ENCODE results near the gene ARMC6. TPM values are rescaled to one million over a fixed set of nuclear protein-coding genes. Genes with fewer than 3 reads are reported as not detected.

Gene ARMC6
- 19.5 TPM for total RNA-seq

DNA sequence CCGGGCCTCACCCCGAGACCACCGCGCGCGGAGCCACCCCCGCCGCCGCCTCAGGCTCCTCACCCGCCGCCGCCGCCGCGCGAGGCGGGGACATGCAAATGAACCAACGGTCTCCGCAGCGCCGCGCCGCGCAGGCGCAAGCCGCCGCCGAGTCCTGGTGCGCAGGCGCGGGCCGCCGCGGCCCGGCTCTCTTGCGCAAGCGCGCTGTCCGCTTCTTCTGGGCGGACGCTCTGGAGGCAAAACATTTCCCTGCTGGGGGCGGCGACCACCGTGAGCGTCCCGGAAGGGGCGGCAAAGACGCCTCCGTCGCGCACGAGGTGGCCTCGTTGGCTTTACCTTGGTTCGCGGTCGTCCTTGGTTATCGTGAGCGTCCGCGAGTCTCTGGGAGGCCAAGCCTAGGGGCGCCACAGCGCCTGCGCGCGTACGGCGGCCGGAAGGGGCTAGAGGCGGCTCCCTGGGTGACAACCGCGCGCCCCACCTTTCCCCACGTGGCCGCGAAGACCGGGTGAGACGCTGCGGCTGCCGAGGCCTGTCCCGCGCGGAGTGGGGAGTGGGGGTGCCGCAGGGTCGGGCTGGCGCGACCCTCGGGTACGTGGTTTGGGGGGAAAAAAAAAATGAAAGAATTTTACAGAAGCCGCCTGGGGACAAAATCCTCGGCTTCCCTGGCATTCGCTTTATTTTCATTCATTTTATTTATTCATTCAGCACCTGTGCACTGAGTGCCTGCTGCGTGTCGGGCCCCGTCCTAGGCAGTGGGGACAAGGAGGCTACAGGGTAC lies at the start of gene ARMC6, which contains the start of gene SUGP2:
TSS of gene ARMC6 (plus strand) at position 178 of the 778 bp plus-strand sequence. CDS start 607 bp downstream, outside the sequence.
TSS of gene SUGP2 (minus strand) at position 92 of the 778 bp plus-strand sequence. CDS start 2,446 bp downstream, outside the sequence.
- peak; percentile 88 for DNase-seq (ENCODE audit: low spot score)

DNA sequence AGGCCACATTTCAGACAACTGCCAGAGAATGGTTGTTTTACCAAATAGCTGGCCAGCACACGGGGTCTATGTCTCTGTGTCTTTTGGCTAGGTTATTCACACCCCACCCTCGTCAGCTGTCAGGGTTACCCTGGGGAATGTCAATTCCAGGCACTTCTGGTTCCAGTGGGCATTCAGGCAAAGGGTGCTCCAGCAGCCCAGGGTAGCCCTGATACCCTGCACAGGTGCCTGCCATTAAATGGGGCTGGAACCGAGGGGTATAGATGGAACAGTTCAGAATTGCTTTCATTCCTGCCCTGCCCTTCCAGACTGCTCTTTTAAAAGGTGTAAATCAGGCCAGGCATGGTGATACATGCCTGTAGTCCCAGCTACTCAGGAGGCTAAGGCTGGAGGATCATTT lies 49.2 kb upstream of the ARMC6 start:
- no peak for DNase-seq (ENCODE audit: low spot score)

DNA sequence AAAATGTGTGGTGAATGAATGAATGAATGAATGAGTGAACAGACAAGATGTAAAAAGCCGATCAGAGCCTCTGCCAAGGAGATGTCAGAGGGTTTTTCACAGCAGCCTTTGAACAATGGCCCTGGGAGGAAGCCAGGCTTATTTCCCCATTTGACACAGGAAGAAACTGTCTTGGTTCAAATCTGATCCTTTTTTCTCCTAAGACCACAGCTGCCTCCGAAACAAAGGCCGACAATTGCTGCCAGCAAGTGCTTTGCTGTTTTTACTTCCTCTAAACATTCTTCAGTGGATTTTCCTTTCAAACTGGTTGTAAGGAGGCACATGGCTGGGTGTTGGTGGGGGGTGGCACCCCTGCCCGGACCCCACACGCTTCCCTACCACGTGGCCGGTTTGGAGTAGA lies 48.1 kb upstream of the ARMC6 start:
- DNase-seq (ENCODE audit: low spot score), result peak; percentile 17

DNA sequence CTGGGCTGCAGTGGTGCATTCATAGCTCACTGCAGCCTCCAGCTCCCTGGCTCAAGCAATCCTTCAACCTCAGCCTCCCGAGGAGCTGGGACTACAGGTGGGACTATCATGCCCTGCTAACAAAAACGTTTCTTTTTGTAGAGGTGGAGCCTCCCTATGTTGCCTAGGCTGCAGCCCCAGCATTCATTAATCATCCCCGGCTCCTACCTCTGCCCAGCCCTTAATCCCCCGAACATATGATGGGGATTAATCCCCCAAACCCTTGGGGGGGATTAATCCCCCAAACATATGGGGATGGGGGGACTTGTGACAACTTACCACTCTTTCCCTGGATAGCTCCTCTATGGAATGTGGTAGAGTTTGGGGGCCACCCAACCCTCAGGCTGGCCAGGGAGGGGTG lies 45.9 kb upstream of the ARMC6 start:
- no peak for DNase-seq (ENCODE audit: low spot score)

DNA sequence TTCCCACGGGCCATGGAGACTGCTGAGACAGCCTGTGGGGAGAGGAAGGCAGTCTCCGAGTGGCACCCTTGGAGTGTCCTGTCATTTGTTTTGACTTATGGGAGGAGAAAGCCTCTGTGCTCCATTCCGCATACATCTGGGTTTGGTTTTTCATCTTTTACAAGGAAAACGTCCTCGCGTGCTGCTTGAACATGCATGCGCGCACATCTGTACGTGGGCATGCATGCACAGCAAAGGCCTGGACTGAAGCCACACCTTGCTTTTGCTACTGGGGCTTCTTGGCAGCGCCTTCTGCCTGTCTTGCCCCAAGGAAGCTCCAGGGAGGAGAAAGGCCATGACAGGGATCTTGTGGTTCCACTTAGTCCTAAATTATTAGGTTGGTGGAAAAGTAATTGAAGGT lies 44.1 kb upstream of the ARMC6 start:
- no peak for DNase-seq (ENCODE audit: low spot score)

DNA sequence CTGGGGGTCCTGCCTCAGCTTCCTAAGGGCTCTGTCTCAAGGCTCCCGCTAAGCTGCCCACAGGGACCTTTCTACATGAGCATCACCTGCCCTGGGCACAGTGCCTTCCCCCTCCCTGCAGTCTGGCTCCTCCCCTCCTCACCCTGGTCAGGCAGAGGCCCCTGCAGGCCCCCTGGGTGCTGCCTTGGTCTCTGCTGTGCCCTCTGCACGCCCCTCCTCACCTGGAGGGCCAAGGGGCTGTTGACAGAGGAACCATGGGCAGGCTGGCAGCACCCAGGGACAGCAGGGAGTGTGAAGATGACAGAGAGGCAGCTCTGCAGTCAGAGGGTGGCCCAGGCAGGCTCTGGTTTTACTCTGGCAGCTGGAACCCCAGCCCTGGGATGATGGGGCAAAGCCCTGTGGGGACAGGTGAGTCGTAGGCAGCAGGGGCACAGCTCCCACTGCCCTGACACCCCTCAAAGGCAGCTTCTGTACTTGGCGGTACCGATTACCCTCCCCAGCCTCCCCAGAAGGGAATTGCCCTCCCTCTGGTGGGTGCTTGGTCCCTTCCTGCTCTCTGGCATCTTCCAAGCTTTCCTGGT lies 43.2 kb upstream of the ARMC6 start:
- DNase-seq (ENCODE audit: low spot score), result no peak

DNA sequence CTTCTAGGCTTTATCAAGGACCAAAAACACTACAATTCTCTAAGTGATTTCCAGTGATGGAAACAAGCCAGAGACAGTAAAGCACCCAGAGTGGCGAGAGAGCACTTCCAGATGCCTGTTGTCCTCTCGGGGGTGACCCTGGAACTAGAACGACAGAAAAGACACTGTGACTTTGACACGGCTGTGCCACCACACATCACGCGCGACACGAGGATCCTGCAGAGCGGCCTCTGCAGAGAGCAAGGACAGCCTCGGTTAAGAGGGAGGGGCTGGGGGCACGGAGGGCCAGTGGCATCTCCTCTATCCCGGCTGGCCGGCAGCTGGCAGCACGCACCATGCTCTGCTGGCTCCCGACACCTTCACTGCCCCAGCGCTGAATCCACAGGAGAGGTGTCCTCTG lies 42.4 kb upstream of the ARMC6 start:
- no peak for DNase-seq (ENCODE audit: low spot score)

DNA sequence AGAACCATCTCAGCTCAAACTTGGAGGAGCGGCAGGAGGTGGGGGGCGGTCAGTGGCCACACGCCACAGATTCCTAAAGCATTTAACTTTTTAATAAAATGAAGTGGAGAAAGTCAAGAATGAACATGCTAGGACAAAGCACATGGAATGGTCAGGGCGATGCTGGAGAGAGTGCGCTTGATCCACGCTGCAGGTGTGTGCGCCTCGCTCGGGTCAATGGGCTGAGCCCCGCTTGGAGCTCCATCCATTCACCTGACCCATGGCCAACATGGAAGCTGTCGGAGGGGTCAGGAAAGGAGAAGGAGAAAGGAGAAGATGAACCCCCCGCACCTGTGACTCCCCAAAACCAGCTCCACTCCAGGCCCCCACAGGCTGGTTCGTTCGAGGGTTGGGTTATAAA lies 41.9 kb upstream of the ARMC6 start:
- DNase-seq (ENCODE audit: low spot score), result no peak

DNA sequence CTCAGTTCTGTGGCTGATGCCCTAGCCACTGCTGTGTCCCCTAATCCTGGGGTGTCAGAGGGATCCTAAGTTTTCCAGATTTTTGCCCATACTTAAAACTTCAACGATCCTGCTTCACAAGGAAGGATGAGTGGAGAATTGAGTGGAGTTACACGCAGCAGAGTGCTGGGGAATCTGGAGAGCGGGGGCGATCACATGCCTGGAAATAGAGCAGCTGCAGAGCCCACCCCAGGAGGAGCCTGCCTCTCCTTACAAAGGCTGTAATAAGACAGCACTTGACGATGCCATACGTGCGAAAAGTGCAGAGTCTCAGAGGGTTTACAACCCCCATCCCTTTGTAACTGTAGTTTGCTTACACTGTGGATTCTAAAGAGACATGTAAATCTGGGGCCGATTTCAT lies 40.7 kb upstream of the ARMC6 start:
- no peak for DNase-seq (ENCODE audit: low spot score)

DNA sequence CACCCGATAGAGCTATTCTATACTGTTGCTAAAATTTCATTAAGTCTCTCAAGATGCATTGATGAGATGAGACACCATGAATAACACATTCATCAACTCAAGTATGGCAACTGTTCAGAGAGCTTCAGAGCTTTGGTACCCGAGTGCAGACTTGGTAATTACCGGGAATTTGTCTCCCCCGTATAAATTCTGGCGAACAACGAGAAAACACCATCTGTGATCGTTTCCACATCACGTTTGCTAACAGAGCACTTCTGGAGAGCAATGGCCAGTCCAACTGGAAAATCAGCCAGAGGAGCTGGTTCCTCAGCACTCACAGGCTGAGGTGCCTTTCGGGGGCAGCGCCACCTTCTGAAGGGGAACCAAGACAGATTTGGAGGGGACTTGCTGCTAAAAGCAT lies 40.3 kb upstream of the ARMC6 start:
- DNase-seq (ENCODE audit: low spot score), result no peak

DNA sequence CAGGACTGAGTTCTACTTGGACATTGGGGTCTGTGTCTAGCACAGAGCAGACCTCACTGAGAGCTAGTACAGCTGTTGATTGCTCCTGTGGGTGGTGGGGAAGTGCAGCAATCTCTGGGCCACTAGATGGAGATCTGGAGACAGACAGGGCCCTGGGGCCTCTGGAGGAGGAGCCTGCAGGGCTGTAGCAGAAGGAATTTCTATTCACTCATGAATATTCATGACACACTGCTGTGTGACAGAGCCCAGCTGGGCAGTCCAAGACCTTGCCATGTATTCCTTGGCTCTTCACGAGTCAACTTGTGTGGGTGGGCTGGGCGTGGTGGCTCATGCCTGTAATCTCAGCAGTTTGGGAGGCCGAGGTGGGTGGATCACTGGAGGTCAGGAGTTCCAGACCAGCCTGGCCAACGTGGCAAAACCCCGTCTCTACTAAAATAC lies 37.6 kb upstream of the ARMC6 start:
- peak; percentile 50 for DNase-seq (ENCODE audit: low spot score)

DNA sequence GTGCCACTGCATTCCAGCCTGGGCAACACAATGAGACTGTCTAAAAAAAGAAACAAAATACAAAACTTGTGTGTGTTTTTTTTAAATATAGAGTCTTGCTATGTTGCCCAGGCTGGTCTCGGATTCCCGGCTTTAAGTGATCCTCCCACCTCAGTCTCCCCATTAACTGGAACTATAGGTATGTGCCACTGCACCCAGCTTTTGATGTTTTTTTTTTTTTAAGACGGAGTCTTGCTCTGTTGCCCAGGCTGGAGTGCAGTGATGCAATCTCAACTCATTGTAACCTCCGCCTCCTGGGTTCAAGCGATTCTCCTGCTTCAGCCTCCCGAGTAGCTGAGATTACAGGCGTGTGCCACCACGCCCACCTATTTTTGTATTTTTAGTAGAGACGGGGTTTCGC lies 37.1 kb upstream of the ARMC6 start:
- no peak for DNase-seq (ENCODE audit: low spot score)

DNA sequence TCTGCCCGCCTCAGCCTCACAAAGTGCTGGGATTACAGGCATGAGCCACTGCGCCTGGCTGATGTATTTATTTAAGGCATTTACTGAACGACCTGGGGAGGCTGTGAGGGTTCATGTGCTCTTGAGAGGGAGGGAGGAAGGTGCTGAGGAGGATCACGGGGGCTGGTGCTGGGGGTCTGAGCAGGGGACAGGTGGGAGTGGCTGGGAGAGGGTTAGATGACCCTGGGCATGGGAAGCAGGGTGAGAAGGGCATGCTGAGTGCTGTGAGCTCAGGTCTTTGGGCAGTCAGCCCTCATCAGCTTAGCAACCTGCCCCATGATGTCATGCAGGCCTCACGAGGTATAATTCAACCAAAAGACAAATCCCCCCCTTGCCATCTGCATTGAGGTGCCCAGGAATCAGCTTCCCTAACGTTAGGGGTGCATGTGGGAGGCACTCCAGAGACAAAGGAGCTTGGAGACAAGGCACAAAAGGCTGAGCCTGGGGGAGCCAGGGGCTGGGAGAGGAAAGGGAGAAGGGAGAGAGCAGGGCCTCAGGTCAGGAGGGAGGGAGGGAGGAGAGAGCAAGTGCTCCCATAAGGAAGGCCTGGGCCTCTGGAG lies 36.5 kb upstream of the ARMC6 start:
- no peak for DNase-seq (ENCODE audit: low spot score)

DNA sequence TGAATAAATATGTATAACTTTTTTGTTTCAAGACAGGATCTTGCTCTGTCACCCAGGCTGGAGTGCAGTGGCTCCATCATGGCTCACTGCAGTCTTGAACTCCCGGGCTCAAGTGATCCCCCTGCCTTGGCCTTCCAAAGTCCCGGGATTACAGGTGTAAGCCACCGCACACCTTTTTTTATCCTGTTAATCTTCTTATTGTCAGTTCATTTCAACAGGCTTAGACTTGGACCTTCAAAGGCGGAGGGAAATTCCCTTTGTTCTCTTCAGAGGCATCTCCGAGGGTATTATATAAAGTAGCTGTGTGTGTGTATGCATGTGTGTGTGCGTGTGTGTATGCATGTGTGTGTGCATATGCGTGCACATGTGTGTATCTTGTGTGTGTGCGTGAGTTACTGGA lies 35.1 kb upstream of the ARMC6 start:
- no peak for DNase-seq (ENCODE audit: low spot score)

DNA sequence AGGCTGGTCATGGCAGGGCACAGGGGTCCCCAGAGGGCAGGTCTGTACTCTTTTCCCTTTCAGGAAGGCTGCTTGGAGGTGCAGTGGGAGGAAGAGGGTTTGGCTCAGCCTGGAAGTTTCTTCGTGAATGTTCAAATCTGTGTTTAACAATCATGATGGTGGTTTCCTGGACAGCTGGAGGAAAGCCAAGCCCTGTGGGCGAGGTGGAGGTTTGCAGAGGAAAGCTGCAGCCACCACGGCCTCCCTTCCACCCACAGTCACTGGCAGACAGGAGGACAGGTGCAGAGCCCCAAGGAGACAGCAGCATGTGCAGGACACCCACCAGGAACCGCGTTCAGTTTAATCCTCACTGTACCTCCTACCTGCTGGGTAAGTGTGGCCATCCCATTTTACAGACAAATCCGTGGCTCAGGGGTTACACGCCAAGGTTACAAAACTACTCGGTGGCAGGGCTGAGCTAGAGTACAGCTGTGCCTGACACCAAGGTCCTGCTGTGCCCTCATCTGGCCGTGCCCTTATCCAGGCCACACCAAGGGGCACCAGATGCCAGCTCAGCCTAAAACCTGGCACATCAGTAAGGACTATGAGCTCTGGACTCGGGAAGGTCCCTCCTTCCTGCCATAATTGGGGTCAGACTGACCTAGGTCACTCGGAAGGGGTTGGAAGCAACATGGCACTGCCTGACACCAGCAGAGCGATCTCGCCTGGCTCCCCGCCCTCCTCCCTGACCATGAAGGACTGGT lies 34.2 kb upstream of the ARMC6 start:
- no peak for DNase-seq (ENCODE audit: low spot score)

DNA sequence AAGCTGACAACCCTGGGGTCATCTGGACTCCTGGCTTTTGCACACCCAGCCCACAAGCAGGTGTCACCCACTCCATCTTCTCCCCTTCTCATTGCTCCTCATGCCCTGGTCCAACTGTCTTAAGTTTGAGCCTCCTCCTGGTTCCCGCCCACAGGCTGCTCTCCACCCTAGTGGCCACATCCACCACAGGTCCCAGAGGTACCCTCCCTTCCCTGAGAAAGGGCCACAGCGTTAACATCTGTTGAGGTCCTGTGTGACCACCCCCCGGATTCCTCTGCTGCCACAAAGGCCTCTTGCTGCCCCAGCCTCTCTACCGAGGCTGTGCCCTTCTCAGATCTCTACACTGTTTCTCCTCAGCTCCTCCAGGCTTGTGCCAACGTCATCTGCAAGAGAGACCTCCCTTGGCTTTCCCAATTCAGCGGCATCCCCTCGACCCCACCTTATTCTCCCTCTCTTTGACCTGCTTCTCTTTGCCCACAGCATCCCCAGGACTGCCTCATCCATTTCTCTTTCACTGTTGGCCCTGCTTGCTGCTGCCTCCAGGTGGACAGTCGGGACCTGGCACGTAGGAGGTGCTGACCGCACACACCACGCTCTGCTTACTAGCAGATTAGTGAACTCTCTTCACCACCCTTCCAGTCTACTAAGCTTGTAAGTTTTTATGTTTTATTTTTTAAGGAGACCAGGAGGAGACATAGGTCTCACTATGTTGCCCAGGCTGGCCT lies 33.3 kb upstream of the ARMC6 start:
- no peak for DNase-seq (ENCODE audit: low spot score)

DNA sequence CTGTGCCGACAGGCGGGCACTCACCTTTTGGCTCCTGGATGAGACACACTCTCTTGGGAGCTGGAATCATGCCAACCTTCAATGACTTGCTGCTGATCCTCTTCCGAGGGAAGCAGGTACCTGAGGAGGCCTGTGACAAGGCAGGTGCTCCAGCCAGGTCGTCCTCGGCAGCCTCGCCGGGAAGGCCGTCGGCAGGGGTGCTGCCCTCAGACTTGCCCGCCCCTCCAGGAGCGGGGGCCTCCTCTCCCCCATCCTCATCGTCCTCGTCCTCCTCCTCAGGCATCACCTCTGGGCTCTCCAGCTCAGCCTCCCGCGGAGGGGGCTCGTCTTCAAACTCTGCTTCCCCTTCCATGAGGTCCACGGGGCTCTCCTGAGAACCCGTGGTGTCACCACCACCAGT lies 29.3 kb upstream of the ARMC6 start:
- no peak for DNase-seq (ENCODE audit: low spot score)

DNA sequence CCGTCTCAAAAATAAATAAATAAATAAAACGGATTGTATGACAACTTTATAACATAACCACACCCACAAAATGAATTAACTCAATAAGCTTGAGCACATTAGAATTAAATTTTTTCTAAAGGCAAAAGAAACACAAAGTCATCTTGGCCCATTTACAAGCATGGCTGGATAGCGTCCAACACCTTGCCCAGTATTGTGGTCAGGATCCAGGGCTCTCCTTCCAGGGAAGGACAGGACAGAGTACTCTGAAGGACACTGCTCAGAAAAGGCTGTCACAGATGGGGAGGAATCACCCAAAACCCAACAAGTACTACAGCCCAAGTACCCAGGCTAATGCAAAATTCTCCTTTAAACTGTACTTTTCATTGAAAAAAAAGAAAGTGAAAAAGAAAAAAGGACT lies 27.2 kb upstream of the ARMC6 start:
- no peak for DNase-seq (ENCODE audit: low spot score)

DNA sequence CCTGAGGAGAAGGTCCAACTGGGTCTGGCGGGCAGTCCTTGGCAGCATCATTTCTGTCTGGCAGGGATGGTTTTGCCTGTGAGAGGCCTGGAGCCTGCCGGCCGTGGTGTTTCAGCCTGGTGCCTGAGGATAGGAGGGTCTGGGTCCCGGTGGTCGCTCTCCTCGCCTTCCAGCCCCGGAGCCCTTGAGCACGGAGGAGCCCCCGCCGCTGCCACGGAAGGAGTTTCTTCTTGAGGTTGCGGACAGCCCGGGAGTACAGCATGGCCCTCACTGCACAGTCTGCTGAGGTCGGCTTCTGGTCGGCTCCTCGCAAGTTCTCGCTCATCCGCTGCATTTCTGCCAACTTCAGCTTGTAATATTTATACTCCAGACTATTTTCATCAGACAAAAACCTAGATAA lies 23.5 kb upstream of the ARMC6 start:
- no peak for DNase-seq (ENCODE audit: low spot score)

DNA sequence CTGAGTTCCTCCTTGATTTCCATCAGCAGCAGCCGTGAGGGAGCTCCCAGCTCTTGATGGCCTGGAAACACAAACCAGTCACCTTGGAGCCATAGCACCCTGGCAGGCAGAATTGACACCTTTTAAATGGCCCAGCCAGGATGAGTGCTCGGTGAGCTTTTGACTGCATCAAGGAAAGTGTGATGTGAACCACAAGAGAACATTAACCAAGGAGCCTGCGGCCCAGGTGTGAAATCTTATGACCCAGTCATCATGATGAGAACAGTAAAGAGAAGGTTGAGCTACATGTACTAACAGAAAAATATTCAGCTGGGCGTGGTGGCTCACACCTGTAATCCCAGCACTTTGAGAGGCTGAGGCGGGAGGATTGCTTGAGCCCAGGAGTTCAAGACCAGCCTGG lies 22.9 kb upstream of the ARMC6 start:
- no peak for DNase-seq (ENCODE audit: low spot score)

DNA sequence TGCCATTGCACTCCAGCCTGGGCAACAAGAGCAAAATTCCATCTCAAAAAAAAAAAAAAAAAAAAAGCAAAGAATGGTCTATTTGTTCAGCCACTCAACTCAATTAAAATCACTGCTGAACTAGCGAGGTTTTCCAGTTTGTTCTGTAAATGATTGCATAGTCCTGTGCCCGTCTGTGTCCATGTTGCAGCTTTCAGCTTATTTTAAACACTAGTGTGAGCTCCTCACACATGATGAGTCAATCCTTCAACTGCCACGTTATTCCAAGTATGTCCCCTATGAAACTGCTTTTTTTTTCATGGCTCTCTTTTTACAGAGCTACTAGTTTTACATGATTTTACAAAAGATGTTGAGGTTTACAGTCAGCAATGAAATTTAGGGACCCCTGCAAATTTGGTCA lies 12.3 kb upstream of the ARMC6 start:
- DNase-seq (ENCODE audit: low spot score), result no peak

Data from mucosa of gallbladder (tissue), 1 donor.